HEK293 (cell line): Measurements from ENCODE around the gene TEKT5.
A peak's percentile ranks its signal among the peaks of the same experiment; 100 is the strongest.

Experiments used
- CTCF ChIA-PET: fragments of 350-600 bp; formaldehyde crosslinking; extraction: SDS; loops from one replicate; lab custom pipeline; 2021; ENCODE audit warnings: antibody characterized with exemption; lab: Yijun Ruan, JAX
- POLR2A ChIA-PET: fragments of 300-600 bp; formaldehyde crosslinking; extraction: SDS; loops from one replicate; lab custom pipeline; 2020; ENCODE audit warnings: antibody characterized with exemption, inconsistent platforms; lab: Yijun Ruan, JAX
- H3K27ac ChIP-seq: fragments of 200-500 bp; sonication (Bioruptor generic); 2 replicates; pipeline ENCODE4 v1.5.1; 2014; ENCODE audit warnings: low read depth, low read length, control low read depth, inconsistent platforms; ENCODE audit errors: extremely low read depth
- H3K36me3 ChIP-seq, 2 experiments: fragments of 200-500 bp in 1 of 2; sonication (Bioruptor generic) in 1 of 2; 1 replicate in 1 of 2; 2 replicates in 1 of 2; pipeline ENCODE4 v1.5.1; 2014 to 2017; ENCODE audit warnings: inconsistent platforms in 2 of 2, low read length in 2 of 2; ENCODE audit not compliant: control insufficient read depth in 2 of 2, insufficient read depth in 1 of 2
- H3K4me1 ChIP-seq: fragments of 200-500 bp; sonication (Bioruptor generic); 2 replicates; pipeline ENCODE4 v1.5.1; 2014; ENCODE audit warnings: mild to moderate bottlenecking, low read length, inconsistent platforms; ENCODE audit not compliant: control insufficient read depth, insufficient read depth
- H3K4me3 ChIP-seq: 2 replicates; pipeline ENCODE4 v1.5.1; 2011; ENCODE audit warnings: low read depth, mild to moderate bottlenecking, control low read depth, low read length, moderate library complexity
- H3K9me3 ChIP-seq: fragments of 200-500 bp; sonication (Bioruptor generic); 2 replicates; pipeline ENCODE4 v1.5.1; 2014; ENCODE audit warnings: low read depth, low read length, inconsistent platforms; ENCODE audit not compliant: control insufficient read depth, insufficient read depth
- GLI2 ChIP-seq: fragments of 450-650 bp; formaldehyde crosslinking; IDR thresholded peaks from 2 replicates; pipeline ENCODE4; 2017; ENCODE audit warnings: missing biosample characterization, missing genetic modification characterization, low read depth, borderline replicate concordance
- KLF1 ChIP-seq: fragments of 450-650 bp; formaldehyde crosslinking; IDR thresholded peaks from 2 replicates; pipeline ENCODE4 v1.5.1; 2016; ENCODE audit warnings: missing biosample characterization, missing genetic modification characterization
- KLF8 ChIP-seq: fragments of 450-650 bp; formaldehyde crosslinking; IDR thresholded peaks from 2 replicates; pipeline ENCODE4 v1.5.1; 2016; ENCODE audit warnings: missing biosample characterization, missing genetic modification characterization
- ZBTB20 ChIP-seq: fragments of 450-650 bp; formaldehyde crosslinking; IDR thresholded peaks from 2 replicates; pipeline ENCODE4 v1.5.1; 2016; ENCODE audit warnings: missing biosample characterization, missing genetic modification characterization
- ZBTB48 ChIP-seq: fragments of 450-650 bp; formaldehyde crosslinking; IDR thresholded peaks from 2 replicates; pipeline ENCODE4 v1.5.1; 2016; ENCODE audit warnings: missing biosample characterization, missing genetic modification characterization
- ZNF133 ChIP-seq: fragments of 450-650 bp; formaldehyde crosslinking; IDR thresholded peaks from 2 replicates; pipeline ENCODE4 v1.5.1; 2016; ENCODE audit warnings: missing biosample characterization, missing genetic modification characterization
- ZNF146 ChIP-seq: fragments of 450-650 bp; formaldehyde crosslinking; IDR thresholded peaks from 2 replicates; pipeline ENCODE4 v1.5.1; 2016; ENCODE audit warnings: missing biosample characterization, missing genetic modification characterization
- ZNF2 ChIP-seq: fragments of 450-650 bp; formaldehyde crosslinking; IDR thresholded peaks from 2 replicates; pipeline ENCODE4 v1.5.1; 2016; ENCODE audit warnings: missing biosample characterization, missing genetic modification characterization
- ZNF239 ChIP-seq: fragments of 450-650 bp; formaldehyde crosslinking; IDR thresholded peaks from 2 replicates; pipeline ENCODE4 v1.5.1; 2016; ENCODE audit warnings: missing biosample characterization, missing genetic modification characterization
- ZNF26 ChIP-seq: fragments of 450-650 bp; formaldehyde crosslinking; IDR thresholded peaks from 2 replicates; pipeline ENCODE4 v1.5.1; 2016; ENCODE audit warnings: missing biosample characterization, missing genetic modification characterization
- ZNF37A ChIP-seq: fragments of 450-650 bp; IDR thresholded peaks from 2 replicates; pipeline ENCODE4 v1.5.1; 2018; ENCODE audit warnings: missing biosample characterization, missing genetic modification characterization
- ZNF449 ChIP-seq: fragments of 450-650 bp; formaldehyde crosslinking; IDR thresholded peaks from 2 replicates; pipeline ENCODE4 v1.5.1; 2017; ENCODE audit warnings: missing biosample characterization, mild to moderate bottlenecking, missing genetic modification characterization, moderate library complexity
- ZNF529 ChIP-seq: fragments of 450-650 bp; formaldehyde crosslinking; IDR thresholded peaks from 2 replicates; pipeline ENCODE4 v1.5.1; 2017; ENCODE audit warnings: missing genetic modification characterization, missing biosample characterization; ENCODE audit not compliant: insufficient replicate concordance
- ZNF530 ChIP-seq: fragments of 450-650 bp; formaldehyde crosslinking; IDR thresholded peaks from 2 replicates; pipeline ENCODE4 v1.5.1; 2016; ENCODE audit warnings: low read depth, missing biosample characterization, missing genetic modification characterization
- ZNF558 ChIP-seq: fragments of 450-650 bp; formaldehyde crosslinking; IDR thresholded peaks from 2 replicates; pipeline ENCODE4 v1.5.1; 2016; ENCODE audit warnings: missing biosample characterization, missing genetic modification characterization
- ZNF629 ChIP-seq: fragments of 450-650 bp; formaldehyde crosslinking; IDR thresholded peaks from 2 replicates; pipeline ENCODE4 v1.5.1; 2017; ENCODE audit warnings: missing biosample characterization, missing genetic modification characterization
- ZNF645 ChIP-seq: fragments of 450-650 bp; formaldehyde crosslinking; IDR thresholded peaks from 2 replicates; pipeline ENCODE4; 2016; ENCODE audit warnings: missing biosample characterization, missing genetic modification characterization
- ZNF791 ChIP-seq: fragments of 450-650 bp; formaldehyde crosslinking; IDR thresholded peaks from 2 replicates; pipeline ENCODE4 v1.5.1; 2016; ENCODE audit warnings: missing biosample characterization, missing genetic modification characterization

Gene TEKT5

GRCh38 chr16:10605636-10606035, 89.1 kb downstream of the TEKT5 start:
- Histone ChIP-seq H3K9me3 (no peaks in the 10 kb centered on the region), H3K36me3 (no peaks in the 10 kb centered on the region), H3K27ac (no peak overlapping the region), H3K4me1 (no peaks in the 10 kb centered on the region), H3K4me3 (no peak overlapping the region)
- TF ChIP-seq ZNF645 (tag by site-specific recombination) (no peak), ZNF529 (tag by site-specific recombination) (no peak), ZNF239 (tag by site-specific recombination) (no peak), ZNF146 (tag by site-specific recombination) (no peak), GLI2 (tag by site-specific recombination) (no peak), ZNF37A (no peak), ZBTB20 (no peak), ZNF2 (tag by site-specific recombination) (no peak), ZBTB48 (tag by site-specific recombination) (no peak), ZNF449 (tag by site-specific recombination) (no peak), ZNF791 (tag by site-specific recombination) (no peak), ZNF629 (tag by site-specific recombination) (no peak), ZNF558 (tag by site-specific recombination) (no peak)
- CTCF ChIA-PET: interaction anchor here (0.7 to 2.0 kb wide), 2 partner anchors 12 to 25 kb away, joined by 3 to 5 read pairs; partner anchors contain the start of gene EMP2
- POLR2A ChIA-PET: interaction anchor here (0.7 kb wide), 1 partner anchor 1305 kb away, joined by 3 read pairs; no protein-coding TSS in a partner anchor

DNA sequence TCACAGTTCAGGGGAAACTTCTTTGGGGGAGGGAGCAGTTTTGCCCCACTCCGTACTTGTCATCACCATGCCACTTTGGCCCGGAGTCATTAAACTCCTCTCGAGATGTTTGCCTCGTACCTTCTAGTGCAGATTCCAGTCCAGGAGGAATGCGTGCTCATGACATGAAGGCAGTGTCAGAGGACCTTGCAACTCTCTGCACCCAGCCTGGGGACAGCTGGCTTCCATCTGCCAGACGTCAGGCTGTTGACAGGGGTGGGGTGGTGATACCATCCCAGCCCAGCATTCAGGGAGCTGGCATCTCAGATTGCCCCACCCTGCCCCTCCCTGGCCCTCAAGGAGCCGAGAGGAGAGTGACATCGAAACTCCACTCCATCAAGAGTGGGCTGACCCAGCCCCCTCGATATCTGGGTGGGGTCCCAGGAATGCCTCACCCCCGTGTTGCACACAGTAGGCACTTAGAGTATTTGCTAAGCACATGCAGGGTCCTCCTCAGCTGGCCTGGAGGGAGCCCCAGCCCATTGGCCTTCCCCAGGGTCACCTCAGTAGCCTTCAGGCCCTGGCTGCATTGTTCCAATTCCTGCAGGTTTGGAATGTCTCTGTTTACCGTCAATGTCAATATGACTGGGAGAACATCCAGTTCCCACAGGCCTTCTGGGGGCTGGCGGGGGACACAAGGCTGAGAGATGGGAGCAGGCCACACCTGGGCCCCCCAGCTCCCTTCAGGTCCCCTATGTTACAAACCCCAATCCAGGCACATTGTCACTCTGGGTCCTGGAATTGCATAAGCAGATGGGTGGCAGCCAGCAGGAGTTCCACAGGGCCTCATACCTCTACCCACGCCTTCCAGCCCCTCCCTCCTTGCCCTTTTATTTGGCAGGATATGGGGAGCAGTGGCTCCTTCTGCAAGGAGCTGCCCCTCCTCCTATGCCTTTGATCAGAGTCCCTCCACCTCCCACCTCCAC, 93.0 kb downstream of the TEKT5 start:
- CTCF ChIA-PET: no interaction called here
- H3K4me1 ChIP-seq: no peaks in the 10 kb centered on the region
- H3K27ac ChIP-seq: no peak overlapping the region
- TF ChIP-seq ZNF133 (tag by site-specific recombination) (no peak), KLF1 (tag by site-specific recombination) (peak; percentile 89), KLF8 (tag by site-specific recombination) (no peak), ZNF26 (tag by site-specific recombination) (no peak), ZNF530 (tag by site-specific recombination) (no peak)
- H3K9me3 ChIP-seq: no peaks in the 10 kb centered on the region
- POLR2A ChIA-PET: no interaction called here
- H3K4me3 ChIP-seq: no peak overlapping the region
- H3K36me3 ChIP-seq: no peaks in the 10 kb centered on the region
